HCT116 (cell line): Measurements from ENCODE around the gene HUWE1. TPM values are rescaled to one million over a fixed set of nuclear protein-coding genes. Genes with fewer than 3 reads are reported as not detected.
"Not testable (repeated sequence)": the region's sequence is repeated elsewhere in the genome, so short reads cannot be mapped to it uniquely, and the experiment has no call there.

Experiments used
- ATAC-seq: fragments of 200-7000 bp; cut with Tn5 transposase; 2 replicates; pipeline ENCODE4 v1.9.1; 2020; ENCODE audit warnings: mild to moderate bottlenecking, moderate library complexity
- BruUV-seq: library from RNA; stranded (reverse); fragments of 400-500 nt; replicated peaks from 2 replicates; lab custom pipeline; 2021; lab: Mats Ljungman, UMichigan
- CTCF ChIA-PET: fragments of 300-600 bp; sonication (Branson Sonifier 250); formaldehyde crosslinking; loops from one replicate; lab custom pipeline; 2021; ENCODE audit warnings: antibody characterized with exemption; lab: Charles Lee
- POLR2A ChIA-PET: fragments of 300-600, 350-600 bp; sonication (Branson Sonifier 250); formaldehyde crosslinking; loops from one replicate; lab custom pipeline; 2021; ENCODE audit warnings: antibody characterized with exemption; lab: Charles Lee
- RAD21 ChIA-PET, 2 experiments: fragments of 300-600 bp; sonication (Branson Sonifier 250); formaldehyde crosslinking; loops; one replicate each; lab custom pipeline; 2023; ENCODE audit warnings: low total read pairs in 2 of 2; ENCODE audit not compliant: uncharacterized antibody in 2 of 2, unreplicated experiment in 2 of 2, low non-redundant PET in 1 of 2; lab: Charles Lee
- DNase-seq: peaks from one replicate; pipeline ENCODE4 v3.0.0-alpha.2; 2010; ENCODE audit warnings: low read depth, low spot score
- H2AFZ ChIP-seq: fragments of 200-600 bp; shearing (Covaris generic), sonication (generic); 2 replicates; pipeline ENCODE4 v1.6.1; 2017; ENCODE audit warnings: low read depth, mixed run types, mixed read lengths, antibody characterized with exemption, low read length; ENCODE audit not compliant: poor library complexity, severe bottlenecking
- H3K27ac ChIP-seq: 2 replicates; pipeline ENCODE4 v1.5.1; 2012; ENCODE audit warnings: low read depth, low read length
- H3K27me3 ChIP-seq: fragments of 200-600 bp; sonication (generic); 2 replicates; pipeline ENCODE4 v1.6.1; 2016; ENCODE audit warnings: mixed run types, low read length, mixed read lengths; ENCODE audit not compliant: insufficient read depth
- H3K36me3 ChIP-seq, 2 experiments: fragments of 200-500 bp in 1 of 2; fragments of 200-600 bp in 1 of 2; sonication (Bioruptor generic) in 1 of 2; sonication (generic) in 1 of 2; 2 replicates each; pipeline versions ENCODE4 v1.5.1 to v1.6.1; 2014 to 2016; ENCODE audit warnings: low read length in 2 of 2, inconsistent platforms in 1 of 2, mixed read lengths in 1 of 2, mixed run types in 1 of 2; ENCODE audit not compliant: insufficient read depth in 2 of 2, control insufficient read depth in 1 of 2
- H3K4me1 ChIP-seq, 2 experiments: fragments of 200-600 bp in 1 of 2; sonication (generic) in 1 of 2; 2 replicates each; pipeline versions ENCODE4 v1.5.1 to v1.6.1; 2012 to 2017; ENCODE audit warnings: low read length in 2 of 2, inconsistent platforms in 1 of 2, mild to moderate bottlenecking in 1 of 2, mixed read lengths in 1 of 2, mixed run types in 1 of 2, moderate library complexity in 1 of 2; ENCODE audit not compliant: insufficient read depth in 2 of 2, control insufficient read depth in 1 of 2
- H3K4me2 ChIP-seq: fragments of 200-600 bp; sonication (generic); 2 replicates; pipeline ENCODE4 v1.6.1; 2017; ENCODE audit warnings: mixed run types, low read length, mixed read lengths
- H3K4me3 ChIP-seq, 2 experiments: fragments of 200-600 bp in 1 of 2; sonication (generic) in 1 of 2; replicated peaks in 1 of 2; 2 replicates each; pipeline ENCODE4 v1.5.1; 2011 to 2016; ENCODE audit warnings: low read length in 2 of 2, control low read depth in 1 of 2, low read depth in 1 of 2, mild to moderate bottlenecking in 1 of 2, mixed read lengths in 1 of 2, mixed run types in 1 of 2
- H3K79me2 ChIP-seq: fragments of 200-600 bp; sonication (generic); 2 replicates; pipeline ENCODE4 v1.6.1; 2017; ENCODE audit warnings: mild to moderate bottlenecking, mixed run types, low read length, moderate library complexity, mixed read lengths; ENCODE audit not compliant: insufficient read depth
- H3K9ac ChIP-seq: fragments of 200-600 bp; sonication (generic); 2 replicates; pipeline ENCODE4 v1.6.1; 2016; ENCODE audit warnings: low read length, mixed read lengths
- H3K9me2 ChIP-seq: fragments of 200-600 bp; sonication (generic), shearing (Covaris generic); 2 replicates; pipeline ENCODE4 v1.6.1; 2017; ENCODE audit warnings: mixed run types, mild to moderate bottlenecking, moderate library complexity; ENCODE audit not compliant: insufficient read depth
- H3K9me3 ChIP-seq, 2 experiments: fragments of 200-500 bp in 1 of 2; fragments of 200-600 bp in 1 of 2; sonication (Bioruptor generic) in 1 of 2; sonication (generic) in 1 of 2; 2 replicates each; pipeline ENCODE4 v1.6.1; 2014 to 2017; ENCODE audit warnings: low read length in 2 of 2, mixed read lengths in 2 of 2, inconsistent platforms in 1 of 2, low read depth in 1 of 2, mild to moderate bottlenecking in 1 of 2, mixed run types in 1 of 2, moderate library complexity in 1 of 2; ENCODE audit not compliant: control insufficient read depth in 1 of 2, insufficient read depth in 1 of 2
- H4K20me1 ChIP-seq: fragments of 200-600 bp; sonication (generic), shearing (Covaris generic); 2 replicates; pipeline ENCODE4 v1.6.1; 2017; ENCODE audit warnings: mixed run types, mild to moderate bottlenecking, moderate library complexity; ENCODE audit not compliant: insufficient read depth
- EZH2 ChIP-seq: fragments of 200-600 bp; sonication (generic); IDR thresholded peaks from 2 replicates; pipeline ENCODE4 v1.6.1; 2017; ENCODE audit warnings: antibody characterized with exemption, mixed run types
- intact Hi-C: fragments of 100-400 bp; cut with micrococcal nuclease; formaldehyde crosslinking; loops from 2 replicates; pipeline ENCODE4 v1.10.0; 2022
- total RNA-seq: library from RNA; stranded (reverse); gene quantifications from one replicate; pipeline ENCODE4 v1.2.1, GENCODE V29; 2021; ENCODE audit not compliant: unreplicated experiment

The HUWE1 gene
- total RNA-seq, 1 experiment from 2014 or later: 197 TPM

DNA sequence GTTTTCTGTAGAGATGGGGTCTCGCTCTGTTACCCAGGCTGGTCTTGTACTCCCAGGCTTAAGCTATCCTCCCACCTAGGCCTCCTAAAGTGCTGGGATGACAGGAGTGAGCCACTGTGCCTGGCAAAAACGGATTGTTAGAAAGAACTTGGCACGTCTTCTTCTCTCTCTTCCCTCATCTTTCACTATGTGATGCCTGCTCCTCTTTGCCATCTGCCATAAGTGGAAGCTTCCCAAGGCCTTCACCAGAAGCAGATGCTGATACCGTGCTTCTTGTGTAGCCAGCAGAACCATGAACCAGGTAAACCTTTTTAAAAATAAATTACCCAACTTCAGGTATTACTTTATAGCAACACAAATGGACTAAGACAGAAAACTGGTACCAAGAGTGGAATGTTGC, 36.9 kb upstream of the HUWE1 start:
- Histone ChIP-seq H4K20me1 (no peaks in the 10 kb centered on the region), H3K36me3 (no peaks in the 10 kb centered on the region), H3K79me2 (no peaks in the 10 kb centered on the region), H3K27me3 (no peaks in the 10 kb centered on the region), H3K4me3 (no peak overlapping the region), H3K9ac (no peak overlapping the region), H3K9me3 (no peaks in the 10 kb centered on the region), H3K27ac (no peak overlapping the region), H3K4me2 (no peak overlapping the region), H2AFZ (no peak overlapping the region), H3K4me1 (peaks cover 0 to 6% of the 10 kb centered on the region in 2 experiments; a peak in 1 of 4 replicates), H3K9me2 (no peaks in the 10 kb centered on the region)
- intact Hi-C loops: no loop called here
- ATAC-seq (no peak), DNase-seq (no peak)
- ChIA-PET CTCF (no interaction called here), RAD21 (no interaction called here), POLR2A (interaction anchor here (1.4 kb wide), 1 partner anchor 37 kb away, joined by 3 read pairs; the partner anchor contains the start of gene HUWE1)
- TF ChIP-seq EZH2: no peak
- no TSS peak for BruUV-seq

DNA sequence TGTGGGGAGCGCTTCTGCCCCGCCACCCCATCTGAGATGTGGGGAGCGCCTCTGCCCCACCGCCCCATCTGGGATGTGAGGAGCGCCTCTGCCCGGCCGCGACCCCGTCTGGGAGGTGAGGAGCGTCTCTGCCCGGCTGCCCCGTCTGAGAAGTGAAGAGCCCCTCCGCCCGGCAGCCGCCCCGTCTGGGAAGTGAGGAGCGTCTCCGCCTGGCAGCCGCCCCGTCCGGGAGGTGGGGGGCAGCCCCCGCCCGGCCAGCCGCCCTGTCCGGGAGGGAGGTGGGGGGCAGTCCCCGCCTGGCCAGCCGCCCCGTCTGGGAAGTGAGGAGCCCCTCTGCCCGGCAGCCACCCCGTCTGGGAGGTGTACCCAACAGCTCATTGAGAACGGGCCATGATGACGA, 35.1 kb upstream of the HUWE1 start:
- H3K9ac ChIP-seq, H3K36me3 ChIP-seq, H3K4me3 ChIP-seq, POLR2A ChIA-PET, H3K4me1 ChIP-seq, RAD21 ChIA-PET, DNase-seq, H3K27me3 ChIP-seq, H2AFZ ChIP-seq, H3K9me2 ChIP-seq, H4K20me1 ChIP-seq, CTCF ChIA-PET, ATAC-seq, H3K4me2 ChIP-seq, H3K79me2 ChIP-seq, intact Hi-C loops, H3K27ac ChIP-seq, BruUV-seq, H3K9me3 ChIP-seq: not testable (repeated sequence)

DNA sequence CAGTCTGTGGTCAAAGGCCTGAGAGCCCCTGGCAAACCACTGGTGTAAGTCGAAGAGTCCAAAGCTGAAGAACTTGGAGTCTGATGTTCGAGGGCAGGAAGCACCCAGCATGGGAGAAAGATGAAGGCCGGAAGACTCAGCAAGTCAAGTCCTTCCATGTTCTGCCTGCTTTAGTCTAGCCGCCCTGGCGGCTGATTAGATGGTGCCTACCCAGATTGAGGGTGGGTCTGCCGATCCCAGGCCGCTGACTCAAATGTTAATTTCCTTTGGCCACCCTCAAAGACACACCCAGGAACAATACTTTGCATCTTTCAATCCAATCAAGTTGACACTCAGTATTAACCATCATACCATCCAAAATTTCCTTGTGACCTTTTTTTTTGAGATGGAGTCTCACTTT, 33.1 kb upstream of the HUWE1 start:
- BruUV-seq, H3K9me2 ChIP-seq, H3K4me2 ChIP-seq, H3K27ac ChIP-seq, H3K36me3 ChIP-seq, H3K79me2 ChIP-seq, CTCF ChIA-PET, RAD21 ChIA-PET, intact Hi-C loops, H4K20me1 ChIP-seq, POLR2A ChIA-PET, H3K27me3 ChIP-seq, DNase-seq, H2AFZ ChIP-seq, H3K9me3 ChIP-seq, H3K4me3 ChIP-seq, H3K9ac ChIP-seq, ATAC-seq: not testable (repeated sequence)
- peaks cover 12% of the 10 kb centered on the region in 2 experiments for H3K4me1 ChIP-seq
